Effector memory CD8-positive, alpha-beta T cell (primary cell): Measurements from ENCODE around the gene NUDT1.

ENCODE experiments used
- ATAC-seq: fragments of 150-1000 bp; cut with Tn5 transposase; replicated peaks from 2 replicates; pipeline ENCODE4 v1.10.0; 2021; ENCODE audit warnings: mild to moderate bottlenecking, moderate library complexity
- DNase-seq, 3 experiments: peaks; one replicate each; pipeline ENCODE4 v3.0.0; 2021
- H3K27ac Mint-ChIP-seq, 2 donors: one replicate each; pipeline ENCODE4 v1.8.0; 2022; ENCODE audit warnings: mild to moderate bottlenecking in 2 of 2, mixed read lengths in 2 of 2, moderate library complexity in 2 of 2
- H3K27me3 Mint-ChIP-seq, 2 donors: one replicate each; pipeline ENCODE4 v1.8.0; 2022; ENCODE audit warnings: mixed read lengths in 2 of 2
- H3K36me3 Mint-ChIP-seq: one replicate; pipeline ENCODE4 v1.8.0; 2022; ENCODE audit warnings: mild to moderate bottlenecking, moderate library complexity, mixed read lengths; ENCODE audit not compliant: insufficient read depth
- H3K4me1 Mint-ChIP-seq, 2 donors: one replicate each; pipeline ENCODE4 v1.8.0; 2022; ENCODE audit warnings: low read depth in 2 of 2, mixed read lengths in 2 of 2
- H3K4me3 Mint-ChIP-seq, 2 donors: one replicate each; pipeline ENCODE4 v1.8.0; 2022; ENCODE audit warnings: mild to moderate bottlenecking in 2 of 2, mixed read lengths in 2 of 2, moderate library complexity in 2 of 2
- H3K9me3 Mint-ChIP-seq, 2 donors: one replicate each; pipeline ENCODE4 v1.8.0; 2022; ENCODE audit warnings: mixed read lengths in 2 of 2

NUDT1 gene

GRCh38 chr7:2211926-2212325 lies 30.1 kb upstream of the NUDT1 start:
- H3K4me3 Mint-ChIP-seq, result no peak overlapping the region
- no peak overlapping the region for H3K27ac Mint-ChIP-seq
- no peaks in the 10 kb centered on the region for H3K27me3 Mint-ChIP-seq
- peaks cover 23% of the 10 kb centered on the region for H3K36me3 Mint-ChIP-seq
- no peak for DNase-seq
- no peak for ATAC-seq
- H3K9me3 Mint-ChIP-seq, result no peaks in the 10 kb centered on the region
- peaks cover 11 to 24% of the 10 kb centered on the region in 2 donors for H3K4me1 Mint-ChIP-seq

GRCh38 chr7:2212906-2213305 lies 29.1 kb upstream of the NUDT1 start:
- no peak overlapping the region for H3K4me3 Mint-ChIP-seq
- ATAC-seq (no peak), DNase-seq (no peak)
- H3K4me1 Mint-ChIP-seq, result peaks cover 11 to 24% of the 10 kb centered on the region in 2 donors
- peak overlapping the region in 1 of 2 donors; percentile 4 for H3K27ac Mint-ChIP-seq
- no peaks in the 10 kb centered on the region for H3K27me3 Mint-ChIP-seq
- no peaks in the 10 kb centered on the region for H3K9me3 Mint-ChIP-seq
- peaks cover 26% of the 10 kb centered on the region for H3K36me3 Mint-ChIP-seq

- DNase-seq (no peak), ATAC-seq (no peak)
- H3K36me3 Mint-ChIP-seq, result peaks cover 26% of the 10 kb centered on the region
- peaks cover 11 to 24% of the 10 kb centered on the region in 2 donors for H3K4me1 Mint-ChIP-seq
- H3K27ac Mint-ChIP-seq, result peak overlapping the region in 1 of 2 donors; percentile 92
- peak overlapping the region in 1 of 2 donors; percentile 6 for H3K4me3 Mint-ChIP-seq
- H3K27me3 Mint-ChIP-seq, result no peaks in the 10 kb centered on the region
- no peaks in the 10 kb centered on the region for H3K9me3 Mint-ChIP-seq
These were observed 28.3 kb upstream of the NUDT1 start for GRCh38 chr7:2213551-2214215.

GRCh38 chr7:2214636-2215035 lies 27.4 kb upstream of the NUDT1 start:
- Mint-ChIP-seq H3K4me1 (peaks cover 11 to 24% of the 10 kb centered on the region in 2 donors), H3K9me3 (no peaks in the 10 kb centered on the region), H3K36me3 (peaks cover 23% of the 10 kb centered on the region), H3K27me3 (no peaks in the 10 kb centered on the region), H3K4me3 (peak overlapping the region in 1 of 2 donors; percentile 48), H3K27ac (peak overlapping the region in 1 of 2 donors; percentile 92)
- peak; percentile 88 for ATAC-seq
- DNase-seq, result no peak

- no peaks in the 10 kb centered on the region for H3K9me3 Mint-ChIP-seq
- DNase-seq (no peak), ATAC-seq (no peak)
- peak overlapping the region in 1 of 2 donors; percentile 60 for H3K4me3 Mint-ChIP-seq
- no peaks in the 10 kb centered on the region for H3K27me3 Mint-ChIP-seq
- H3K36me3 Mint-ChIP-seq, result peaks cover 23% of the 10 kb centered on the region
- peak overlapping the region; percentile 82 to 92 for H3K27ac Mint-ChIP-seq
- peaks cover 11 to 22% of the 10 kb centered on the region in 2 donors for H3K4me1 Mint-ChIP-seq
These were observed 26.2 kb upstream of the NUDT1 start for GRCh38 chr7:2215851-2216250.

- Mint-ChIP-seq H3K4me1 (peaks cover 14 to 22% of the 10 kb centered on the region in 2 donors), H3K27ac (peak overlapping the region in 1 of 2 donors; percentile 23), H3K4me3 (no peak overlapping the region), H3K27me3 (no peaks in the 10 kb centered on the region), H3K36me3 (peaks cover 30% of the 10 kb centered on the region), H3K9me3 (no peaks in the 10 kb centered on the region)
- DNase-seq, result no peak
- ATAC-seq, result no peak
These were observed 24.8 kb upstream of the NUDT1 start for GRCh38 chr7:2217206-2217605.

GRCh38 chr7:2217716-2218443 lies 24.1 kb upstream of the NUDT1 start:
- Mint-ChIP-seq H3K36me3 (peaks cover 30% of the 10 kb centered on the region), H3K27me3 (no peaks in the 10 kb centered on the region), H3K9me3 (no peaks in the 10 kb centered on the region), H3K4me1 (peaks cover 14 to 22% of the 10 kb centered on the region in 2 donors), H3K27ac (no peak overlapping the region), H3K4me3 (no peak overlapping the region)
- DNase-seq, result no peak
- ATAC-seq, result no peak

- DNase-seq (no peak), ATAC-seq (no peak)
- peaks cover 14 to 22% of the 10 kb centered on the region in 2 donors for H3K4me1 Mint-ChIP-seq
- H3K27ac Mint-ChIP-seq, result no peak overlapping the region
- H3K4me3 Mint-ChIP-seq, result no peak overlapping the region
- no peaks in the 10 kb centered on the region for H3K27me3 Mint-ChIP-seq
- H3K36me3 Mint-ChIP-seq, result peaks cover 30% of the 10 kb centered on the region
- H3K9me3 Mint-ChIP-seq, result no peaks in the 10 kb centered on the region
These were observed 23.6 kb upstream of the NUDT1 start for GRCh38 chr7:2218444-2218785.

- Mint-ChIP-seq H3K27ac (no peak overlapping the region), H3K27me3 (no peaks in the 10 kb centered on the region), H3K4me3 (no peak overlapping the region), H3K36me3 (peaks cover 30% of the 10 kb centered on the region), H3K4me1 (peaks cover 14 to 21% of the 10 kb centered on the region in 2 donors), H3K9me3 (no peaks in the 10 kb centered on the region)
- no peak for DNase-seq
- ATAC-seq, result no peak
These were observed 22.9 kb upstream of the NUDT1 start for GRCh38 chr7:2219136-2219535.

GRCh38 chr7:2219606-2220005 lies 22.4 kb upstream of the NUDT1 start:
- Mint-ChIP-seq H3K36me3 (peaks cover 28% of the 10 kb centered on the region), H3K4me1 (peaks cover 14 to 21% of the 10 kb centered on the region in 2 donors)

GRCh38 chr7:2220030-2220429 lies 22.0 kb upstream of the NUDT1 start:
- Mint-ChIP-seq H3K36me3 (peaks cover 24% of the 10 kb centered on the region), H3K4me3 (no peak overlapping the region)

More at GRCh38 chr7:2219606-2220005, 22.4 kb upstream of the NUDT1 start:
- no peak overlapping the region for H3K27ac Mint-ChIP-seq
- no peak overlapping the region for H3K4me3 Mint-ChIP-seq
- no peaks in the 10 kb centered on the region for H3K9me3 Mint-ChIP-seq
- no peak for DNase-seq
- H3K27me3 Mint-ChIP-seq, result no peaks in the 10 kb centered on the region
- no peak for ATAC-seq

GRCh38 chr7:2220506-2220905 lies 21.5 kb upstream of the NUDT1 start:
- ATAC-seq, result no peak
- Mint-ChIP-seq H3K4me3 (no peak overlapping the region), H3K36me3 (peaks cover 24% of the 10 kb centered on the region)

More at GRCh38 chr7:2220030-2220429, 22.0 kb upstream of the NUDT1 start:
- H3K27me3 Mint-ChIP-seq, result no peaks in the 10 kb centered on the region
- no peak for DNase-seq
- H3K9me3 Mint-ChIP-seq, result no peaks in the 10 kb centered on the region
- no peak for ATAC-seq
- H3K4me1 Mint-ChIP-seq, result peaks cover 14 to 17% of the 10 kb centered on the region in 2 donors
- H3K27ac Mint-ChIP-seq, result no peak overlapping the region

GRCh38 chr7:2220954-2221353 lies 21.1 kb upstream of the NUDT1 start:
- Mint-ChIP-seq H3K36me3 (peaks cover 20% of the 10 kb centered on the region), H3K9me3 (no peaks in the 10 kb centered on the region), H3K27me3 (no peaks in the 10 kb centered on the region), H3K4me1 (peaks cover 6 to 14% of the 10 kb centered on the region in 2 donors), H3K27ac (no peak overlapping the region), H3K4me3 (no peak overlapping the region)
- no peak for DNase-seq
- no peak for ATAC-seq

More at GRCh38 chr7:2220506-2220905, 21.5 kb upstream of the NUDT1 start:
- Mint-ChIP-seq H3K27ac (no peak overlapping the region), H3K27me3 (no peaks in the 10 kb centered on the region), H3K9me3 (no peaks in the 10 kb centered on the region), H3K4me1 (peaks cover 11 to 16% of the 10 kb centered on the region in 2 donors)
- no peak for DNase-seq

- no peak overlapping the region for H3K27ac Mint-ChIP-seq
These were observed 19.5 kb upstream of the NUDT1 start for GRCh38 chr7:2222516-2222915.

More at GRCh38 chr7:2222516-2222915, 19.5 kb upstream of the NUDT1 start:
- Mint-ChIP-seq H3K4me3 (no peak overlapping the region), H3K4me1 (peaks cover 3 to 13% of the 10 kb centered on the region in 2 donors), H3K9me3 (no peaks in the 10 kb centered on the region), H3K27me3 (no peaks in the 10 kb centered on the region), H3K36me3 (peaks cover 12% of the 10 kb centered on the region)
- no peak for DNase-seq
- no peak for ATAC-seq
